GM23338 (cell line): ENCODE data around the gene LOXHD1.

Source experiments
- POLR2AphosphoS5 ChIP-seq: IDR thresholded peaks from 2 replicates; pipeline ENCODE4 v1.6.1; 2016; ENCODE audit warnings: antibody characterized with exemption, low read depth
- REST ChIP-seq: IDR thresholded peaks from one replicate; pipeline ENCODE4 v1.6.1; 2018; ENCODE audit warnings: antibody characterized with exemption; ENCODE audit not compliant: unreplicated experiment

DNA sequence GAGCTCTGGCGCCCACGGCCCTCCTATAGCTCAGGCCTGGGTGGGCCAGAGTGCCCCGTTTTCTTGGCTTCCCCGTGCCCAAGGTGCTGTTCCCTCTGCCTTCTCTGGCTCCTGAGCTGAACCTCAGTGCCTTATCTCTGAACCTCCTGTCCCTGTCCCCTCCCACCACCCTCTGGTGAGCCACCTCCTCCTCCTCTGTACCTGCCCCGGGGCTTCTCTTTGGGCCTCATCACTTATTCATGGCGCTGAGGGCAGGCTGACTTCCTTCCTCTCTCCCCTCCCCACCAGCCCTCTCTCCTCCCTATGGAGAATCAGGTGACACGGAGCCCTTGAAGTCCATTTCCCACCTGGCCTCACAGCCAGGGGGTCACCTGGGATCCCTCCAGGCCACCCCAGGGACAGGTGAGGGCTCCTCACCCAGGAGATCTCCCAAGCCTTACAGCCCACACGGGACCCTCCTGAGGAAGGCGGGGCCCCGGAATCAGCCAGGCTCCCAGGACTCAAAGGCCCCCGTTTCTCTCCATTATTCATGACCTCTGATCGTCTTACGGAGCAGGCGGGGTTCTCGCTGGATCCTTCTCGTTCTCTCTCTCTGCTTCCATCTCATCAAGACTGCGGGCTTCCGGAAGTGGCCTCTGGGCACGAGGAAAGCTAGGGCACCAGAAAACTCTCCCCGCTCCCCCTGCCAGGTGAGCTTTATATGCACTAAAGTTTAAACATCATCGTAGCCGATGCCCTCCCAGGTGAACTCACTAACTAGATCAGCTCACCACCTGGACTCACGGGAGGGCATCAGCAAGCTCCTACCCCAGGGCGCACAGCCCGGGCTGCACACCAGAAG, at the start of gene LOXHD1:
- TF ChIP-seq POLR2AphosphoS5 (no peak), REST (no peak)
